ENCODE measurements around the gene THEM5. TPM values are rescaled to one million over a fixed set of nuclear protein-coding genes. Genes with fewer than 3 reads are reported as not detected.
A peak's percentile ranks its signal among the peaks of the same experiment; 100 is the strongest.

Gene THEM5
- total and polyA plus RNA-seq, 7 experiments from 2014 or later: not detected

DNA sequence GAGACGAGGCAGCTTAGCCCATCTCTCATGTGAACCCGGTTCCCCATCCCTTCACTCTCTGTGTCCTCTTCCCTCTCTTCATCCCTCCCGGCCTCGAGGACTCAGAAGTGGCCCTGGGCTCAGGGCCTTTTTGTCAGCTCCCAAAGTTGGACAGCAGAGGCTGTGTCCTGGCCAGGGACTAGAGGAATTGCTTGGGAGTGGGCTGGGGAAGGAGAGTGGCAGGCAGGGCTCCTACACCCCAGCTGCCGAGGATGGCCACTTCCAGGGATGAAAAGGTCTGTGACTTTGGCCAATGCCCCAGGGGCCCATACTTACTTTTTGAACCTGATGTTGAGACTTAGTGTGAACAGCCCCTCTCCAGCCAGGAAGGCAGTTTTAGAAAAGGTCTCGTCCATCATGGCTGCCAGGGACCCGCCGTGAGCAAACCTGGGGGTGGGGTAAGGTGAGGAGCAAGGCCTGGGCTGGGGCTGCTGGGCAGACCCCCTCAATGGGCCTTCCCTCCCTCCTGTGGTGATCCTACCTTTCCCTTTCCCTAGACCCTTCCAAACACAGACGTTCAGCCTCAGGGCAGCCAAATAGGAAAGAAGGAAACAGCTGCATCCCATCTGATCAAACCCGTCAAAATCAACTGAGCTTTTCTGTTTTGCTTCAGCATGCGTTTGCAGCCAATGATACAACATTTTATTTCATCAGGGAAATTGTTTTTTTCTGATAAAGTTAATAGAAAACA is 5.5 kb downstream of the THEM5 start:
- Histone ChIP-seq H3K36me3 (ENCODE audit: control insufficient read depth in 2 of 3, insufficient read depth in 3 of 3, low read length in 3 of 3) (no peaks in the 10 kb centered on the region), H3K4me1 (ENCODE audit: control insufficient read depth in 2 of 2, insufficient read depth in 2 of 2, low read length in 2 of 2) (no peaks in the 10 kb centered on the region), H3K27ac (ENCODE audit: low read depth, low read length) (no peak overlapping the region), H3K27me3 (ENCODE audit: control insufficient read depth in 2 of 2, insufficient read depth in 2 of 2, low read length in 2 of 2) (no peaks in the 10 kb centered on the region), H3K4me3 (ENCODE audit: low read length) (no peak overlapping the region), H3K9me3 (ENCODE audit: control insufficient read depth in 2 of 3, low read length in 3 of 3) (no peaks in the 10 kb centered on the region)
- Mint-ChIP-seq H3K4me3 (no peak overlapping the region), H3K4me1 (peaks cover 0 to 18% (median 0%) of the 10 kb centered on the region in 7 donors), H3K27me3 (peaks cover 0 to 7% (median 0%) of the 10 kb centered on the region in 5 donors), H3K27ac (no peak overlapping the region), H3K36me3 (peaks cover 0 to 6% (median 0%) of the 10 kb centered on the region in 5 donors), H3K9me3 (no peaks in the 10 kb centered on the region)
- CTCF ChIA-PET: no interaction called here
- POLR2A ChIA-PET: interaction anchor here (0.6 kb wide), 1 partner anchor 9 kb away, joined by 3 read pairs; no protein-coding TSS in a partner anchor
- intact Hi-C loops (cut with micrococcal nuclease): no loop called here
- no peak for ATAC-seq
- no peak for DNase-seq

DNA sequence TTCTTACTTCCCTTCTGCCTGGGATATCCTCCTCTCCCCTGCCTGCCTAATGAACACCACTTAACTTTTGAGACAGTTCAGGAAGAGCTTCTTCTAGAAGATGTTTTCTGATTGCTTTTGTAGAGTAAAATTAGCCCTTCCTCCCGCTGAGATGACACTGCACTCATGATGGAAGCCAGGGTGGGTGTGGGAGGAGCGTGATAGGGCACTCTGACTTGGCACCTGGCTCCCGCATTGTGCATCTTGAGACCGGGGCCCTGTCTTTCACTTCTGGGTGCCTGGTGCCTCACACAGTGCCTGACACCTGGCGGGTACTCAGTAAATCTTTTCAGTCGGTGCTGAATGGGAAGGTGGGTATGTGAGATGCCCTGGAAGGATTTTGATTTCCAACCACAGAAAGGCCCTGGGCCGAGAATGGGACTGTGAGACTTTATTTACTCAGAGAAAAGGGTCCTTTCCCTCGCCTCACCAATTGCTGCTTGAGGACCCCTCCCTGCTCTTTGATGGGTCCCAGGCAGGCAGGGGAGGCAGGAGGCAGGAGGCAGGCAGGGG is 6.8 kb downstream of the THEM5 start:
- ChIA-PET CTCF (interaction anchor here (1.3 kb wide), 1 partner anchor 12 kb away, joined by 5 read pairs; no protein-coding TSS in a partner anchor), POLR2A (no interaction called here)
- Mint-ChIP-seq H3K9me3 (peaks cover 0 to under 1% (median 0%) of the 10 kb centered on the region in 11 donors), H3K27ac (peak overlapping the region in 2 of 9 donors; percentile 24 to 38), H3K27me3 (peaks cover 0 to 7% (median 0%) of the 10 kb centered on the region in 5 donors), H3K4me3 (no peak overlapping the region), H3K4me1 (peaks cover 0 to 17% (median 5%) of the 10 kb centered on the region in 7 donors), H3K36me3 (peaks cover 0 to 8% (median 0%) of the 10 kb centered on the region in 5 donors)
- H3K36me3 ChIP-seq (ENCODE audit: control insufficient read depth in 2 of 3, insufficient read depth in 3 of 3, low read length in 3 of 3): no peaks in the 10 kb centered on the region
- DNase-seq (no peak), ATAC-seq (no peak)
- H3K4me3 ChIP-seq (ENCODE audit: low read length): no peak overlapping the region
- H3K4me1 ChIP-seq (ENCODE audit: control insufficient read depth in 2 of 2, insufficient read depth in 2 of 2, low read length in 2 of 2): no peaks in the 10 kb centered on the region
- H3K9me3 ChIP-seq (ENCODE audit: control insufficient read depth in 2 of 3, low read length in 3 of 3): no peaks in the 10 kb centered on the region
- H3K27me3 ChIP-seq (ENCODE audit: control insufficient read depth in 2 of 2, insufficient read depth in 2 of 2, low read length in 2 of 2): no peaks in the 10 kb centered on the region
- H3K27ac ChIP-seq (ENCODE audit: low read depth, low read length): no peak overlapping the region
- intact Hi-C loops (cut with micrococcal nuclease): no loop called here

DNA sequence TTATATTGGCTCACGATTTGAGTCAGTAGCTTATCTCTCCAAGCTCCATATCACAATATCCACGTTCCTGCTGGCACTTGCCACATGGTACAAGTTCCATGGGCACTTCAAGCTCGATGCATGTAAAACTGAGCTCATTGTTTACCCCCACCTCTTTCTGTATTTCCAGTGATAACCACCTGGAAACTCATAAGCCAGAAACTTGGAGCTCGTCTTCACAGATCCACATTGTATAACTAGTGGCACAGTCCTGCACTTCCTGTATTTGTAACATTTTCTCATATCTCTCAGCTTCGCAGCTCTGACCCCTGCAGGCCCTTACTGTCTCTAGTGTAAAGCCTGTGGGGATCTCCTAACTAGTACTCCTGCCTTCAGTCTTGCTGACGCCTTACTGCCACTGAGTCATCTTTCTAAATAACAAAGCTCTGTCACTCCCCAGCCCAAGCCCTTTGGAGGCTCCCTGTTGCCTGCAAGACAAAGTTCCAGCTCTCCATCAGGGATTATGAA is 7.4 kb downstream of the THEM5 start:
- Histone ChIP-seq H3K9me3 (ENCODE audit: control insufficient read depth in 2 of 3, low read length in 3 of 3) (no peaks in the 10 kb centered on the region), H3K27me3 (ENCODE audit: control insufficient read depth in 2 of 2, insufficient read depth in 2 of 2, low read length in 2 of 2) (no peaks in the 10 kb centered on the region), H3K27ac (ENCODE audit: low read depth, low read length) (no peak overlapping the region), H3K36me3 (ENCODE audit: control insufficient read depth in 2 of 3, insufficient read depth in 3 of 3, low read length in 3 of 3) (no peaks in the 10 kb centered on the region), H3K4me3 (ENCODE audit: low read length) (no peak overlapping the region), H3K4me1 (ENCODE audit: control insufficient read depth in 2 of 2, insufficient read depth in 2 of 2, low read length in 2 of 2) (no peaks in the 10 kb centered on the region)
- Mint-ChIP-seq H3K27me3 (peaks cover 0 to 7% (median 0%) of the 10 kb centered on the region in 5 donors), H3K9me3 (peaks cover 0 to 1% (median 0%) of the 10 kb centered on the region in 11 donors), H3K27ac (peak overlapping the region in 2 of 9 donors; percentile 24 to 38), H3K36me3 (peaks cover 0 to 10% (median 0%) of the 10 kb centered on the region in 5 donors), H3K4me3 (no peak overlapping the region), H3K4me1 (peaks cover 0 to 19% (median 6%) of the 10 kb centered on the region in 7 donors)
- CTCF ChIA-PET: interaction anchor here (1.3 kb wide), 1 partner anchor 11 kb away, joined by 5 read pairs; no protein-coding TSS in a partner anchor
- DNase-seq (no peak), ATAC-seq (peak; percentile 26)
- intact Hi-C loops (cut with micrococcal nuclease): no loop called here
- POLR2A ChIA-PET: no interaction called here

DNA sequence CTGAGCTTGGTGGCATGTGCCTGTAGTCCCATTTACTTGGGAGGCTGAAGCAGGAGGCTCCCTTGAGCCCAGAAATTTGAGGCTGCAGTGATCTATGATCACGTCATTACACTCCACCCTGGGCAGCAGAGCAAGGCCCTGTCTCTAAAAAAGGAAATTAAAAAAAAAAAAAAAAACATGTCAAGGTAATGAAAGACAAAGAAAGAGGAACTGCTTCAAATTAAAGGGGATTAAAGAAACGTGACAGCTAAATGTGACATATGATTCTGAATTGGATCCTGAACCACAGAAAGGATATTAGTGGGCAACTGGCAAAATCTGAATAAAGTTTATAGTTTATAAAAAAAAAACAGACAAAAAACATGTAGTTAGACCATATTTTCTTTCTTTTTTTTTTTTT is 10.1 kb downstream of the THEM5 start:
- Histone ChIP-seq H3K27me3 (ENCODE audit: control insufficient read depth in 2 of 2, insufficient read depth in 2 of 2, low read length in 2 of 2) (no peaks in the 10 kb centered on the region), H3K4me3 (ENCODE audit: low read length) (no peak overlapping the region), H3K36me3 (ENCODE audit: control insufficient read depth in 2 of 3, insufficient read depth in 3 of 3, low read length in 3 of 3) (no peaks in the 10 kb centered on the region), H3K4me1 (ENCODE audit: control insufficient read depth in 2 of 2, insufficient read depth in 2 of 2, low read length in 2 of 2) (peaks cover 11 to 22% of the 10 kb centered on the region in 2 donors), H3K27ac (ENCODE audit: low read depth, low read length) (no peak overlapping the region), H3K9me3 (ENCODE audit: control insufficient read depth in 2 of 3, low read length in 3 of 3) (no peaks in the 10 kb centered on the region)
- Mint-ChIP-seq H3K36me3 (peaks cover 0 to 10% (median 0%) of the 10 kb centered on the region in 5 donors), H3K9me3 (peaks cover 0 to 3% (median 0%) of the 10 kb centered on the region in 11 donors), H3K27ac (no peak overlapping the region), H3K27me3 (peaks cover 0 to 3% (median 0%) of the 10 kb centered on the region in 5 donors), H3K4me3 (no peak overlapping the region), H3K4me1 (peaks cover 20 to 39% (median 24%) of the 10 kb centered on the region in 7 donors)
- ATAC-seq: no peak
- DNase-seq: no peak
- ChIA-PET CTCF (interaction anchor here (0.6 to 1.2 kb wide), 2 partner anchors 21 to 327 kb away, joined by 3 read pairs; no protein-coding TSS in a partner anchor), POLR2A (no interaction called here)
- intact Hi-C loops (cut with micrococcal nuclease): no loop called here

DNA sequence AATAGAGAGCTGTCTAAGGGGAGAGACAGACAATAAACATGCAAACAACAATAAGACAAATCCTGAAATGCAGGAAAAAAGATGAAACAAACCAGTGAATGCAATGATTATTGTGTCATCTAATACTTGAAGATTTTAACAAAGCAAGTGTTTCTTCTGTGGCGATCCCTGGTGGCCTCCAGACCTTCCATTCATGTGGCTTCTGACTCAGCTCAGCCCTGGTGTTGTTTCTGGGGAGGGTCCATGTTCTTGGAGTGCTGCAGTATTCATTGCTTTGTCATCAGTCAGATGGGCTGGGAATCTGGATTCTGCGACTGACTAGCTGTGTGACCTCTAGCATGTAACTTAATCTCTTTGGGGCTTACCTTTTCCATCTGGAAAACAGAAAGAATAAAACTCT is 12.4 kb downstream of the THEM5 start:
- Histone ChIP-seq H3K27ac (ENCODE audit: low read depth, low read length) (no peak overlapping the region), H3K9me3 (ENCODE audit: control insufficient read depth in 2 of 3, low read length in 3 of 3) (no peaks in the 10 kb centered on the region), H3K4me3 (ENCODE audit: low read length) (no peak overlapping the region), H3K36me3 (ENCODE audit: control insufficient read depth in 2 of 3, insufficient read depth in 3 of 3, low read length in 3 of 3) (no peaks in the 10 kb centered on the region), H3K27me3 (ENCODE audit: control insufficient read depth in 2 of 2, insufficient read depth in 2 of 2, low read length in 2 of 2) (no peaks in the 10 kb centered on the region), H3K4me1 (ENCODE audit: control insufficient read depth in 2 of 2, insufficient read depth in 2 of 2, low read length in 2 of 2) (peaks cover 27 to 38% of the 10 kb centered on the region in 2 donors)
- ChIA-PET CTCF (interaction anchor here (0.6 kb wide), 1 partner anchor 501 kb away, joined by 3 read pairs; no protein-coding TSS in a partner anchor), POLR2A (no interaction called here)
- peak overlapping the region in 2 of 10 donors; percentile 87 to 88 for H3K4me3 Mint-ChIP-seq
- H3K36me3 Mint-ChIP-seq: peaks cover 0 to 12% (median 0%) of the 10 kb centered on the region in 5 donors
- peaks cover 32 to 50% (median 40%) of the 10 kb centered on the region in 7 donors for H3K4me1 Mint-ChIP-seq
- no peak for ATAC-seq
- peak overlapping the region in 6 of 9 donors; percentile 6 to 84 (median 29) for H3K27ac Mint-ChIP-seq
- H3K27me3 Mint-ChIP-seq: peaks cover 0 to 8% (median 0%) of the 10 kb centered on the region in 5 donors
- H3K9me3 Mint-ChIP-seq: peaks cover 0 to 5% (median 0%) of the 10 kb centered on the region in 11 donors
- no peak for DNase-seq
- intact Hi-C loops (cut with micrococcal nuclease): no loop called here

DNA sequence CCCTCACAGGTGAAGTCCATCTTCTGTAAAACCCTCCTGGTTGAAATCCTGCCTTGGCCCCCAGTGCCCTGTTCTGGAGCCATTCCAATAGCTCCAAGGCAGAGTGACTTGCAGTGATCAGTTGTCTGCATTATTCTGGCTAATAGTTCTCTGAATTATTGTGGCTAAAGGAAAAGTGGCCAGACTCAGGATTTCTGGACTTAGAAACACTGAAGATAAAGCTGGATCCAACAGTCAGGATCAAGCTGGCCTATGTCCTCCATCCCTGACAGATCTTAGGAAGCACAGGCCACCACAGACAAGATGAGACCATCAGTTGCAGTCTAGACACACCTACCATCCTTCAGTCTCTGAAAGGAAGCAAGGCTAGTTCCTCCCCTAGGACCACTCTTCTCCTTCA is 13.1 kb downstream of the THEM5 start:
- Histone ChIP-seq H3K9me3 (ENCODE audit: control insufficient read depth in 2 of 3, low read length in 3 of 3) (no peaks in the 10 kb centered on the region), H3K27ac (ENCODE audit: low read depth, low read length) (no peak overlapping the region), H3K4me3 (ENCODE audit: low read length) (no peak overlapping the region), H3K27me3 (ENCODE audit: control insufficient read depth in 2 of 2, insufficient read depth in 2 of 2, low read length in 2 of 2) (no peaks in the 10 kb centered on the region), H3K36me3 (ENCODE audit: control insufficient read depth in 2 of 3, insufficient read depth in 3 of 3, low read length in 3 of 3) (no peaks in the 10 kb centered on the region), H3K4me1 (ENCODE audit: control insufficient read depth in 2 of 2, insufficient read depth in 2 of 2, low read length in 2 of 2) (peaks cover 27 to 38% of the 10 kb centered on the region in 2 donors)
- no peak for DNase-seq
- Mint-ChIP-seq H3K36me3 (peaks cover 0 to 10% (median 0%) of the 10 kb centered on the region in 5 donors), H3K9me3 (peaks cover 0 to 5% (median 0%) of the 10 kb centered on the region in 11 donors), H3K4me1 (peaks cover 33 to 50% (median 41%) of the 10 kb centered on the region in 7 donors), H3K4me3 (peak overlapping the region; percentile 26 to 89 (median 82)), H3K27me3 (peaks cover 0 to 8% (median 0%) of the 10 kb centered on the region in 5 donors), H3K27ac (peak overlapping the region in 6 of 9 donors; percentile 15 to 87 (median 55))
- ATAC-seq: no peak
- ChIA-PET CTCF (interaction anchor here (1.2 kb wide), 1 partner anchor 159 kb away, joined by 3 read pairs; no protein-coding TSS in a partner anchor), POLR2A (interaction anchor here (0.6 to 1.0 kb wide), 4 partner anchors 19 to 153 kb away, joined by 3 read pairs; partner anchors contain the start of genes S100A10 and TDRKH)
- intact Hi-C loops (cut with micrococcal nuclease): no loop called here

Measured in naive thymus-derived CD4-positive, alpha-beta T cell (primary cell).